Hematopoietic multipotent progenitor cell treated with erythropoietin and hydrocortisone succinate and interleukin-3 and kit ligand, for 15 days (in vitro differentiated cells): Measurements from ENCODE around the gene S100A13.
A peak's percentile ranks its signal among the peaks of the same experiment; 100 is the strongest.
"Not testable (repeated sequence)": the region's sequence is repeated elsewhere in the genome, so short reads cannot be mapped to it uniquely, and the experiment has no call there.

ENCODE experiments used
- DNase-seq: peaks from one replicate; pipeline ENCODE4 v3.0.0-alpha.2; 2015; ENCODE audit warnings: low spot score

S100A13 gene

DNA sequence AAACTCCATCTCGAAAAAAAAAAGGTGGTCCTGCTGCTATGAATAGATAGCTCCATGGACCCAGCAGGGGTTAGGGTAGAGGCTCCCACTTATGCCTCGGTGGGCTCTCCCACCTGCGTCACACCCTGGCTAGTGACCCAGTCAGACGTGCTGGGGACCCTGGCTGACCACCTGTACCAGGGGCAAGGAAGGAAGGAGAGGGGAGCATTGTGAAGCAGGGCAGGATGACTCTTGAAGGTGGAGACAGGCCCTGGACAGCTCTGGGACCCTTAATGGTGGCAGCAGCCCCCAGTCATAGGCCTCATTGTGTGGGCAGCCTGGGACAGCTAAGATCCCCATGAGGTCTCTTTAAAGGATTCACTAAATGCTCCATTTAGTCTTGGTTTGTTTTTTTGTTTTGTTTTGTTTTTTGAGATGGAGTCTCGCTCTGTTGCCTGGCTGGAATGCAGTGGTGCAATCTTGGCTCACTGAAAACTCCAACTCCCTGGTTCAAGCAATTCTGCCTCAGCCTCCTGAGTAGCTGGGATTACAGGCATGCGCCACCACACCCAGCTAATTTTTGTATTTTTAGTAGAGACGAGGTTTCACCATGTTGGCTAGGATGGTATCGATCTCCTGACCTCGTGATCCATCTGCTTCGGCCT, 20.8 kb upstream of the S100A13 start:
- no peak for DNase-seq

DNA sequence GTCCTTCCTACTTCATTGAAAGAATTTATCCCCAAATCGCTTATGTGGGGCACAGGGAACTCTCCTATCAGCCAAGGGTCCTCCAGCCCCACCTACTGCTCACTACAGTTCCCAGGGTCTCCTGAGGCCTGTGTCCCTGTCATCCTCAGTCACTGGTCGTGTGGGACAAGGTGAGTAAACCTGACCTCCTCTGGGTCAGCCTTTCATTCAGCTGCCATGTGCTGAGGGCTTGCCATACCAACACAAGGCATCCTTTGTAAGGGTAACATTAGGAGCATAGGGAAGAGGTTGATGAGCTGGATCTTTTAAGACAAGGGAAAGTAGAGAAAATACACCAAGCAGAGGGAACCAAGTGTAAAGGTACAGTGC, 20.0 kb upstream of the S100A13 start:
- no peak for DNase-seq

DNA sequence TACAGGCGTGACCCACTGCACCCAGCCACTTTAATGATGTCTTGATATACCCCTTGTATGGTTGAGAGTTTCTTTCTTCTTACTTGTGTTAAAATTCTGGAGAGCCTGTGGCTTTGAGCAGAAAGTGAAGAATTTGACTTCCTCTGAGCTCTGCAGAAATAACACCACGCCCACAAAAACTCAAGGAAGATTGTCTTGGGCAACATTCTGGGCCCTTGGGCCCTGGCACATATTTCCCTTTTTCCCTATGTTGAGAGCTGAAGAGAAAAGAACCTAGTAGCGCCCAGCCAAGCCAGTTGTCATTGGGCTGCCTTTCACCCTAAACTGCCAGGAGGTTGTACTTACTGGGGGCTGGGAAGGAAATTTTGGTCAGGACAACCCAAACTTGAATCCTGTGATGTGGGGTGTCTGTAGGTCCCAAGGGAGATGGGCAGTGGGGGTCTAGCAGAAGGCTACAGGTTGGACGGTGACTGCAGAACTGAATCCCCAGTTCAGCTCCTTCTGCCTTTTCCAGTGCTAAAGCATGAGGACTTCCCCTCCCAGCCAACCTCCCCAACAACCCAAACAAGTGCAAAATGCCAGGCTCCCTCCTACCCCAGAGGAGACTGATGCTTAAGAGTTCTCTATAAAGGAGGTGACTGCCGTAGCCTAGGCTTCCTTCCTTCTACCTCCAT, 19.5 kb upstream of the S100A13 start:
- DNase-seq = no peak

DNA sequence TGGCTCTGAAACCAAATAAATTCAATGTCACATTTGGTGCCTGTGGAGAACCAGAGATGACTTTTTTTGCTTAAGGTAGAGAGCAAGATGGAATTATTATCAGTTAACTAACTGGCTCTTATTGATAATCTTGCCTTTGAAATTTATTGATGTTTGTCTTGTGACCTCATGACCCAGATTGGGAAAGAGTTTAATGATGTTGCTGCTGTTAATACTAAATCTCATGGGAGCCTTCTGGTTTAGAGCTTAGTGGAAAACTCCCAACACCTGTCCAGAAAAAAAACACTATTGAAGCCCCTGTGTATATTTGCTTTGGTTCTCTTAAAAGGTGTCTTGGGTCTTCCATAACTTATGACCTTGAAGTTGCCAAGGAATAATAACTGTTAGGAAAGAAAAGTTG, 16.5 kb upstream of the S100A13 start:
- no peak for DNase-seq

DNA sequence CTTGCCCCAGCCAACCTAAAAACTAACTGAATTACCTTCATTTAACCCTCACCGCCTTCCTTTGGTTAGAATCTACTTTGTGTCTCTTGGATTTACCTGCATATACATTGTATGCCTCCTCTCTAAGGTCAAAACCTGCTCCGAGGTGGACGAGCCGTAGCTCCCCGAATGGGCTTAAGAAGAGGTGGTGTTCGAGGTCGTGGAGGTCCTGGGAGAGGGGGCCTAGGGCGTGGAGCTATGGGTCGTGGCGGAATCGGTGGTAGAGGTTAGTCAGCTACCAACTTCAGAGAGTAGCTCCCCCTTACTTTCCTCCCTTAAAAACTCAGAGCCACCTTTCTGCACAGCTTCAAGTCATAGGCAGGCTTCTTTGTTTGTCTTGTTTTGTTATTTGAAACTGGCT, 15.8 kb upstream of the S100A13 start:
- no peak for DNase-seq

DNA sequence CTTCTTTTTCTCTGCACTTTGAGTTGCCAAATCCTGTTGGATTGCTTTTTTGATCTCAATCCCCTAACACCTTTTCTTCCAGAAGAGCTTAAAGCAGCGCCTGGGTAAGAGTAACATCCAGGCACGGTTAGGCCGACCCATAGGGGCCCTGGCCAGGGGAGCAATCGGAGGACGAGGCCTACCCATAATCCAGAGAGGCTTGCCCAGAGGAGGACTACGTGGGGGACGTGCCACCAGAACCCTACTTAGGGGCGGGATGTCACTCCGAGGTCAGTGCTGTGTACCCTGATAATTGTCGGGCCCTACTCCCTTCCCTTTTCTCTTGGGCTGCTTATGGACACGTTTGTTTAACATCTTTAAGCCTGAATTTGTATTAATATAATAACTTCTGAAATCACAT, 14.9 kb upstream of the S100A13 start:
- no peak for DNase-seq

DNA sequence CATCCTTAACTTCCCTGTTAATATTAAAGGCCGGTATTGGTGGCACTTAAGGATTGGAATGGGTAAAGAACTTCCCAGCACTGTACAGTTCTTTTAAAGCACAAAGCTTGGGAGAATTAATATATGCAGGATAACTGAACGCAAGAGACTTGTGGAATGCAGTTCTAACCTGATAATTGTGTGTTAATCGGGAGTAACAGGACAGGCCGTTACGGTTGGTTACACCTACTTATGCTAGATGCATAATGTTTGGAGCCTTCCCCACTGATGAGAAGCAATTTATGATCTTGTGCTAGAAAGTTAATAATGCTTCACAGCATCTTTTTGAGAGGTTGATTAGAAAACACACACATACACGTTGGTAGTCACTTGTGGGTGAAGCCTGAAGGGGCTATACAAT, 13.6 kb upstream of the S100A13 start:
- DNase-seq = no peak

DNA sequence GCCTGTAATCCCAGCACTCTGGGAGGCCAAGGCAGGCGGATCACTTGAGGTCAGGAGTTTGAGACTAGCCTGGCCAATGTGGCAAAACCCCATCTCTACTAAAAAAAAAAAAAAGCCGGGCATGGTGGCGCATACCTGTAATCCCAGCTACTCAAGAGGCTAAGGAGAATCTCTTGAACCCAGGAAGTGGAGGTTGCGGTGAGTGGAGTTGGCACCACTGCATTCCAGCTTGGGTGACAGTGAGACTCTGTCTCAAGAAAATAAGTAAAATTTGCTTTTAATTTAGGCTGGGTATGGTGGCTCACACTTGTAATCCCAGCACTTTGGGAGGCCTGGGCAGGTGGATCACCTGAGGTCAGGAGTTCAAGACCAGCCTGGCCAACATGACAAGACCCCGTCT, 12.9 kb upstream of the S100A13 start:
- not testable (repeated sequence) for DNase-seq

DNA sequence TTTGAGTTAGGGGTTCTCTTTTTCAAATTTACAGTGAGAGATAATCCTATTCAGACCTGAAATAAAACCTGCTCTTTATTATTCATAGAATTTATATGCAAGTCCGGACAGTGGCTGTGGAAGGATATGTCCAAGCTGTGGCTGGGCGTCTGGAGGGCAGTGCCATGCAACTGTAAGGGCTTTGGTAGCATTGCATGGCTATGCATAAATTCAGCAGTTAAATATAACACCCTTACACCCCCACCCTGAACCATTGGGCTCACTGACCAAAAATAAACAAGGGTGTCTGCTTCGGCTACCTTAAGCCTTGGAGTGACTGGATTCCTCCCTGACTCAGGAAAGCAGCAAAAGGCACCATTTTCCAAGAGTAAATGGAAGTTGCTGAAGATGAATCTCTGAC, 12.0 kb upstream of the S100A13 start:
- no peak for DNase-seq

DNA sequence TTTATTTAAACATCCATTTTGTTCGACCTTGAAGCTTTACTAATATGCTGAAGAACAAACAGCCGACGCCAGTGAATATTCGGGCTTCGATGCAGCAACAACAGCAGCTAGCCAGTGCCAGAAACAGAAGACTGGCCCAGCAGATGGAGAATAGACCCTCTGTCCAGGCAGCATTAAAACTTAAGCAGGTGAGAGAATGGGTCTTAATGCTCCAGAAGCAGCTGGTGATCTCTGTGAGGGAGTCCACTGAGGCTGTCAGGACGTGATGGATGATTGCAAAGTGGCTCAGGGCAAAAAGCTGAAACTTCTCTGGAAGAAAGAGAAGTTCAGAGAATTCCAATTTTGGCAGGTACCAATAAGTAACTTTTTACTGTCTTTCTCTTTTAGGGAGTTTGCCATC, 11.0 kb upstream of the S100A13 start:
- no peak for DNase-seq

DNA sequence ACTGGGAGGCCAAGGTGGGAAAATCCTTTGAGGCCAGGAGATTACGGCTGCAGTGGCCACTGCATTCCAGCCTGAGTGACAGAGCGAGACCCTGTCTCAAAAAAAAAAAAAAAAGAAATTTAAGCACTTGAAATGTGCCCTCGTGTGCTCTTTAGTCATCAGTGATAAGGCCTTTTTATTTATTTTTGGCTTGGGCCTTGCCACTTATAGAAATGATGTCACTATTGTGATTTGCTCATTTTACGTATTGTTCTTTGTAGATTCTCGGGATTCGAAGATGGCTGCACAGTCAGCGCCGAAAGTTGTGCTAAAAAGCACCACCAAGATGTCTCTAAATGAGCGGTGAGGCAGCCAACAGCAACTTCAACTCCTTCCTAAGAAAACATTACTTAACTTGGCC, 9.0 kb upstream of the S100A13 start:
- DNase-seq = no peak

DNA sequence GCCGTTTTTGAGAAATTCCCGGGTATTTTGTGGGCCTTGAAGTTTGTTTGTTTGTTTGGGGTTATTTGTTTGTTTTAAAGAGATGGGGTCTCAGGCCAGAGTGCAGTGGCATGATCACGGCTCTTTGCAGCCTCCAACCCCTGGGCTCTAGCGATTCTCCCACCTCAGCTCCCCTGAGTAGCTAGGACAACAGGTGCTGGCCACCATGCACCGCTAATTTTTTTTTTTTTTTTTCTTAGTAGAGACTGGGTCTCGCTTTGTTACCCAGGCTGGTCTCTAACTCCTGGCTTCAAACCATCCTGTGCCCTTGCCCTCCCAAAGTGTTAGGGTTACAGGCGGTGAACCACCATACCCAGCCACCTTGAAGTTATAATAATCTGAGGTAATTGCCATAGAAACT, 8.6 kb upstream of the S100A13 start:
- no peak for DNase-seq

DNA sequence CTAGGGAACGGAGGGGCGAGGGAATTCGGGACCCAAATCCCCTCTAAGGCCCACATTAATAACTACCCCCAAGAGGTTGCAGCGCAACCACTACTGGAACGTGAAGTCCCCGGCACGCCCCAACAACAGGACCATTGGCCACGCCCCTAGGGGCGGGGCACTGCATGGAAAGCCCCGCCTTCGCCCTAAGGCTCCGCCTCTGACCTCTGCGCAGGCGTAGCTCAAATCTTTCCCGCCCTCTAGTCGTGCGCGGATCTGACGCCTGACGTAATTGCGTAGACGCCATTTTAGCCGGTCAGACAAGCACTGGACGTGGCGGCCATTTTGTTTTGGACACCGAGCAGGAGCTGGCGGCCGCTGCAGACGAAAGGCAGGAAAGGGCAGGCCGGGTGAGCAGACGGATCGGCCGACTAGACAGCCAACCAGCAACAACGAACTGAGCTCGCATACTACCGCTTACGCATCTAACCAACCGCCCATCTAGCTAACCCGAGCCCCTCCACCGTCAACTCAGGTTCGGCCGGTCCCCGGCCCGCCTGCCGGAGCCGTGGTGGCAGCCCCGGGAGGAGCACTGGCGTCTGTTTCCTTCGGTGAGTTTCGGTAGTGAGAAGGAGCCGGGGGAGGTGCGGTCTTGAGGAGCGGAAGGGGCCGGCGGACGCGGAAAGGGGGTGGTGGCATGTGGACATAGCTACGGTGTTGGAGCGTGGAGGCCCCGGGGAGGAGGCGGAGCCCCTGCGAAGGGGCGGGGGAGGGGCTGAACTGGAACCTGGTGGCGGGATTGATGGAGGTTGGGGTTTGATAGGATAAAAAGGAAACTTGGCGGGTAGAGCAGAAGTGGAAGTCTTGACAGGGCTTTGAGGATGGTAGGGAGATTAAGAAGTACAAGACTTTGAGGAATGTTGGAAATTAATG, 6.7 kb upstream of the S100A13 start, which contains the start of gene CHTOP:
Gene CHTOP (plus strand): TSS at position 313 of the 912 bp plus-strand sequence. CDS start 2,523 bp downstream, outside the sequence.
- DNase-seq = peak; percentile 99

DNA sequence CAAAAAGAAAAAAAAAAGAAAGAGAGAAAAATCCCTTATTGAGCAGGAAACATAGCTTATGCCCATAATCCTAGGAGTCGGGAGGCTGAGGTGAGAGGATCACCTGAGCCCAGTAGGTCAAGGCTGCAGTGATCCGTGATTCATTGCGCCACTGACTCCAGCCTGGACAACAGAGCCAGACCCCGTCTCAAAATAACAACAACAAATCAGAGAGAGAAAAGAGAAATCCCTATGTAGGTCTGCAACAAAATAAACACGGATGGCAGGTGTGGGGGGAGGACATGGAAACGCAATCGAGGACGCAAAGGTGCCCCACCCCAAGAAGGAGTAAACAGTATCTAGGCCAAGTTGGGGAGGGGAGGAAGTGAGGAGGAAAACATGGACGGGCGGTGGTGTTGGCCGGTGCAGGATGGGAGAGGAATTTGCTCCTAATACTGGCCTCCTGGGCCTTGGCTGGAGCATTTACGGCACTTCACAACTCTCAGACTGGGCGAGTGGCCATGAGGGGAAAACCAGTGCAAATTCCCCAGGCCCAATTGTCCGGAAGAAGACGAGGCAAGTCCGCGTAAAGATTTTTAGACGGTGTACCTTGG, 6.0 kb upstream of the S100A13 start:
- no peak for DNase-seq

DNA sequence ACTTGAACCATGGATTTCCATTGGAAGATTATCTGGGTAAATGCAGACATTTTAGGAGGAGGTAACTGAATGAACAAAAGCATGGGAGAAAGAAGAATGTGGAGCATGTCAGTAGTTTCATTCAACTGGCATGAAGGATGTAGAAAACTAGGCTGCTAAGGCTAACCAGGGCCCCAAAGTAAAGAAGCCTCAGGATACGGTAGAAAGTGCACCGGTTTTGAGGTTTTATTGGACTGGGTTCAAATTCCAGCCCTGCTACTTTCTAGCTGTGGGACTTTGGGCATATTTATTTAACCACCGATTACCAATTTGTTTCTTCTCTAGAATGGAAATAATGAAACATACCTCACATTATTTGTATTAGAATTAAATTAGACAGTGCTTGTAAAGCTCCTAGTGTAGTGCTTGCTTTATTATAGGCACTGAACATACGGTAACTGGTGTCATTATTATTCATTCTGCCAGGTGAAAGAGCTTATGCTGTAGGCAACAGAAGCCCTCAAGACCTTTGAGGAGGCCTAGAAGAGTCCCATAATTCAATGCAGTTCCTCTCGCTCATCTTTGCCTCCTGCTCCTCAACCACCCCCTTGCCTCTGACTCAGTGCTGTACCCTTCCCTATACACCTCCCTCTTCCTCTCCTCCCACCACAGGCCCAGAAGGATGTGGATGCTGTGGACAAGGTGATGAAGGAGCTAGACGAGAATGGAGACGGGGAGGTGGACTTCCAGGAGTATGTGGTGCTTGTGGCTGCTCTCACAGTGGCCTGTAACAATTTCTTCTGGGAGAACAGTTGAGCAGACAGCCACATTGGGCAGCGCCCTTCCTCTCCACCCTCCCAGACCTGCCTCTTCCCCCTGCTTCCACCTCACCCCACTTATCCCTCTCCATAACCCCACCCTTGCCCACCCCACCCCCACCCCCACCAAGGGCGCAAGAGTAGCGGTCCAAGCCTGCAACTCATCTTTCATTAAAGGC, 4.0 kb upstream of the S100A13 start:
- DNase-seq = no peak

DNA sequence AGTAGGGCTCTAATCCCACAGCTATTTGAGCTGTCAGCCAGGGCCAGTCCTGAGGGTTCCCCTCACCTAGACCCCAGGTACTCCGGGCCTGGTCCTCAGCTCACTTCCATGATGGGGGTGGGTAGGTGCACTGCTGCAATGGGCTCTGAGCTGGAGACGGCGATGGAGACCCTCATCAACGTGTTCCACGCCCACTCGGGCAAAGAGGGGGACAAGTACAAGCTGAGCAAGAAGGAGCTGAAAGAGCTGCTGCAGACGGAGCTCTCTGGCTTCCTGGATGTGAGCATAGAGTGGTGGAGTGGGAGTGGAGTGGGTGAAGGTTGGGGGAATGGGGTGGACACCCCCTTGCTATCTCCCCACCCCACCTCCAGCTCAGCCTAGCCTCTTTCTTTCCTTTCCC, 3.1 kb upstream of the S100A13 start:
- DNase-seq = no peak

DNA sequence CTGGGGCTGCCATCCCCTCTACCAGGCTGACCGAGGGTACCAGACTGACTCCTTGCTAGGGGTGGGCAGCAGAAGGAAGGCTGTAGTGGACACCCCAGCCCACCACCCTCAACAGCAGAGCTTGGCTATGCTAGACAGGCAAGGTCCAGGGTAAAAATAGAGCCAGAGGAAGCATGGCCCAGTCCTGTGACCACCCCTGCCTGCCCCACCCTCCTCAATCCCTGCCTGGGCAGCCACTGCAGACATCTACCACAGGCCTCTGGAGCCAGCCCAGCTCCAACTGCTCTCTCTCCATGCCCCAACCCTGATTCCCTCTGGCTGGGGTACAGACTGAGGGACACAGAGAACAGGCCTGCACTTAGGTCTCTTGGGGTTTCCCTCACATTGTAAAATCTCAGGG, 2.7 kb upstream of the S100A13 start:
- no peak for DNase-seq

DNA sequence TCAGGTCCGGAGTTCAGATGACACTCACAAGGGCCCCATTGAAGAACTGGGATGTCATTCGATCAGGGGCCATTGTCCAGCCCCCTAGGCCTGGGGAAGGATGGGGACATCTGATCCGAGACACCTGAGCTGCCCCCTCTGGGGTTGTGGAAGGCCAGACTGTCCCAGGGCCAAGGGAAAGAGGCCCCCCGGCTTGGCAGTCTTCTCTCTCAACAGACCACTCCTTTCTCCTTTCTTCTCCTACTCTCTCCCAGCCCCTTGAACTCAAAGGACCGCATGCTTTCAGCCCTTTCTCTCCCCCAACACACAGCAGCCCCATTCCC, 2.0 kb upstream of the S100A13 start:
- no peak for DNase-seq

DNA sequence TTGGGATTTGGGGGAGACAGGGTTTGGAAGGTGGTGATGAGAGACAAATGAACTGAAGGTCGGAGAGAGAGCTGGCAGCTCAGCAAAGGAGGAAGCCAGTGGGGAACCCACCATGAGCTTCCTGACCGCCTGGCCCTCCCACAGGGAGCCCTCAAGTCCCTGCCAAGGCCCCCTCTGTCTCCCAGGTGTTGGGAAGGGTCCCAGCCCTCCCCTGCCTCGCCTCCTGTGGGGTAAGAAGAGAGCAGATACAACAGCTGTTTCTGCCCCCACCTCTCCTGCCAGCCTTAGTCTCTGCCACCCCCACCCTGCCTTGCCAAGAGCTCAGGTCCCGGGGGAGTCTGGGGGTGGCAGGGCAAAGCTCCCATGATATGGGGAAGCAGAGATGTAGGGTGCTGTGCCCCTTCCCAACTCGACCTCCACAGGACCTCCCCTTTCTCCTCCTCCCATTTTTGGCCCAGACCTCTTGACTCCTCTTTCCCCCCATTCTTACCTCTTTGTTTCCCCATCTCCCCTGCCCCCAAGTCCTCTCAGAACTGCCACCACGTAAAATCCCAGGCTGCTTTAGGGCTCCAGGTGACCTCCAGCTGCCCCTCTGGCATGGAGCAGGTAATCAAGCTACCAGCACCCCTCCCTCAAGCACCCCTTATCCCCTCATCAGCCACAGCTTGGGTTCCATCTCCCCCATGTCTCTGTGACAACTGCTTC, 1.5 kb upstream of the S100A13 start:
- DNase-seq = no peak

DNA sequence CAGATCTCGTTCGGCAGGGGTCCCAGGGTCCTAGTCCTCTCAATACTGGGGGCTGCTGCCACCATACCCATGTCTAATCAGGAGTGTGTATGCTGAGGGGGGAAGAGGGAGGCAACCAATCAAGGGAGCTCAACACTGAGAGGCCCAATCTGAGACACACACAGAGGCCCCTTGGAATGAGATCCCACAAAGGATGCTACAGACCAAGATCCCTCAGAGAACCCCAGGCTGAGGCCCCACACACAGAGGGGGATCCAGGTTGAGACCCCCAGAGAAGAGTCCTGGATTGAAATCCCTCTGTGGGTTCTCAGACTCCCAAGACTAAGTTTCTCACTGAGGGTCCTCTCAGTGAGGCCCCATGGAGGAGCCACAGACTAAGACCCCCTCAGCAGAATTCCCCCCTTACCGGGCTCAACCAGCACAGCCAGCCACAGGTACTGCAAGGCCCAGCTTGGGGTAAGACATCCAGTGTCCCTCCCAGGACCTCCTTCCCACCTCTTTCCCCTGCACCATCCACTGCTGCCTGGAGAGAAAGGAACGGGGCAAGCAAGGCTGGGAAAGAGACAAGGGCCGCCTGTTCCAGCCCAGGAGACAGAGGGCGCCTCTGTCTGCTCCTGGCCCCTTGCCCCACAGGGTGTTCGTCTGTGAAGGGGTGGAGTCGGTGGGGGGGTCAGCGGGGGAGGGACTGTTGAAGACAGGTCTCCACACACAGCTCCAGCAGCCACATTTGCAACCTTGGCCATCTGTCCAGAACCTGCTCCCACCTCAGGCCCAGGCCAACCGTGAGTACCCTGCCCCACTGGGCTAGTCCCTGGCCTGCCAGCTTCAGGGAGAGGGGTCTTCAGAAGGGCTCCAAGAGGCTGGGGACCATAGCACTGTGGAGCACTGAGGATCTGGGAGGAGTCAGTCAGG, 666 bp upstream of the S100A13 start, which contains the start of gene S100A1:
Gene S100A1 (plus strand): TSS at position 720 of the 912 bp plus-strand sequence. CDS start 2,088 bp downstream, outside the sequence.
- DNase-seq = no peak
